ENCODE data around the gene SLC1A3. TPM values are rescaled to one million over a fixed set of nuclear protein-coding genes. Genes with fewer than 3 reads are reported as not detected.

Gene SLC1A3
- total RNA-seq, 1 donor from 2014 or later, result 0.82 TPM

DNA sequence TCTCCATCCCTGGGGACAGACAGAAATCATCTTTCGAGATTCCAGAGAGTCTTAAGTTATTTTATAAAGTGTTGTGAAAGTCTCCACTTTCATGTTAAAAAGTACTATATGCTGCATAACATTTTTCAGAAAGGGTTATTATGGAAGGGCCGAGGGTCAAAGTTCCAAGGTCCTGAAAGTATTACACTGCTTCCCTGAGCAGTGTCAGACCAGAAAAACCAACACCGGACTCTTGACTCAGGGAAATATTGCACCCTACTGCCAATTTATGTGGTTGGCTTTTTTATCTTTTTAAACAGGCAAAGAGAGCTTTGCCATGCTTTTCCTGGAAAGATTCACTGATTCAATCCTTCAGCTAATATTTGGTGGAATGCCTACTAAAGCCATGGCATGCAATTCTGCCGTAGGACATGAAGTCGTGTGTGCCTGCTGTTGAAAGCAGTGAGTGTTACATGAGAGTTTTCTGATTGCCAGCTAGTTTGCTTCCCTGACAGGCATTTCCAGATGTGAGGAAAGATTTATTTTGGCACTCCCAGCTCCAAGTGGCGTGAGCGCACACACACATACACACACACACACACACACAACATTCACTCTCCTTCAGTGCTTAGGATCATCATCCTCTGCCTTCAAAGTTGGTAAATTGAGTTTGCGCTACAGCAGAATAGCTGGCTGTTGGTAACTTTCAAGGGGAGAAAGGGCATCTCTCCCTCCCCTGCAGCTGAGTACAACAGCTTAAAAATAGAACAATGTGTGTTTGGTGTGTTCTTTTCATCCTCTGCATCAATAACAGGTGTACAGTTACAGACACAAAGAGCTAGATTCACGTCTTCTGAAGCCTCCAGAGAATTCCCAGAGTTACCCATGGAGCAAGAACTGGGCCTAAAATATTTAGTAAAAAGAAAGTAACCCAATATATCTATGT, 45.6 kb downstream of the SLC1A3 start:
- H3K9me3 Mint-ChIP-seq, result no peaks in the 10 kb centered on the region
- no peaks in the 10 kb centered on the region for H3K4me1 Mint-ChIP-seq
- H3K27me3 Mint-ChIP-seq, result peaks cover 19% of the 10 kb centered on the region
- ChIA-PET POLR2A (no interaction called here), CTCF (no interaction called here)
- intact Hi-C loops (cut with micrococcal nuclease), result no loop called here
- TF ChIP-seq, protein P1, sequence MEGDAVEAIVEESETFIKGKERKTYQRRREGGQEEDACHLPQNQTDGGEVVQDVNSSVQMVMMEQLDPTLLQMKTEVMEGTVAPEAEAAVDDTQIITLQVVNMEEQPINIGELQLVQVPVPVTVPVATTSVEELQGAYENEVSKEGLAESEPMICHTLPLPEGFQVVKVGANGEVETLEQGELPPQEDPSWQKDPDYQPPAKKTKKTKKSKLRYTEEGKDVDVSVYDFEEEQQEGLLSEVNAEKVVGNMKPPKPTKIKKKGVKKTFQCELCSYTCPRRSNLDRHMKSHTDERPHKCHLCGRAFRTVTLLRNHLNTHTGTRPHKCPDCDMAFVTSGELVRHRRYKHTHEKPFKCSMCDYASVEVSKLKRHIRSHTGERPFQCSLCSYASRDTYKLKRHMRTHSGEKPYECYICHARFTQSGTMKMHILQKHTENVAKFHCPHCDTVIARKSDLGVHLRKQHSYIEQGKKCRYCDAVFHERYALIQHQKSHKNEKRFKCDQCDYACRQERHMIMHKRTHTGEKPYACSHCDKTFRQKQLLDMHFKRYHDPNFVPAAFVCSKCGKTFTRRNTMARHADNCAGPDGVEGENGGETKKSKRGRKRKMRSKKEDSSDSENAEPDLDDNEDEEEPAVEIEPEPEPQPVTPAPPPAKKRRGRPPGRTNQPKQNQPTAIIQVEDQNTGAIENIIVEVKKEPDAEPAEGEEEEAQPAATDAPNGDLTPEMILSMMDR (IDR thresholded peaks at IDR 0.05), result no peak
- DNase-seq, result no peak
- H3K4me3 Mint-ChIP-seq, result no peak overlapping the region
- ATAC-seq (ENCODE audit: low read depth), result no peak
- no peak overlapping the region for H3K27ac Mint-ChIP-seq
- H3K36me3 Mint-ChIP-seq (ENCODE audit: low read depth), result no peaks in the 10 kb centered on the region

DNA sequence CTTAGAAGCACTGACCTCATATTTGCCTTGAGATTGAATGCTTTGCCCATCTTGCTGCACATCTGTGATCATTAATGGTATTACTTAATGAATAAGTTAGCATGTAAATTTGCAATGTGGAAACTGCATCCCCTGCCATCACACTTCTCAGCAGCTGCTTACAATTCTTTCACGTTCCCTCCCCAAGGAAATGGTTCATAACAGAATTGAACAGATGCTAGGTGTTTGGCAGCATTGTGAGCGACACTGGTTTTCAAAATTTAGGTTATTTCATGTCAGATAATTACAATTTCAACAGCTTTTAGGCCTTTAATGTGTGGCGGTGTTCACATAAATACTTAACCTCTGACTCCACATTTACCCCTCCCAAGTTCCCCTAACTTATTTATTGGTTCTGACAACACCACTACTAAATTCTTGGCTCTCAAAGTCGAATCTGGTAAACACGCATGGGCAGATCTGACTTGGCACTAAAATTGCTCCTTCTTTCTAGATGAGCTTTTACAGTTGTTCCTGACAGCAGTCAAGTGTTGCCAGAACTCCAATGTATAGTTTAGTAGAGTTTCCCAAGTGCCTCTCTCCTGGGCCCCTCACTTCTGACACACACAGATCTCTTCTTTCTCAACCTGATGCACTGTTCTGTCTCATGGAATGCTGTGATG, 46.8 kb downstream of the SLC1A3 start:
- ATAC-seq (ENCODE audit: low read depth) (no peak), DNase-seq (no peak)
- intact Hi-C loops (cut with micrococcal nuclease), result no loop called here
- Mint-ChIP-seq H3K4me1 (no peaks in the 10 kb centered on the region), H3K27me3 (peaks cover 23% of the 10 kb centered on the region), H3K27ac (no peak overlapping the region), H3K9me3 (no peaks in the 10 kb centered on the region), H3K4me3 (no peak overlapping the region), H3K36me3 (ENCODE audit: low read depth) (no peaks in the 10 kb centered on the region)
- ChIA-PET CTCF (no interaction called here), POLR2A (no interaction called here)
- TF ChIP-seq, protein P1 (IDR thresholded peaks at IDR 0.05), result no peak

DNA sequence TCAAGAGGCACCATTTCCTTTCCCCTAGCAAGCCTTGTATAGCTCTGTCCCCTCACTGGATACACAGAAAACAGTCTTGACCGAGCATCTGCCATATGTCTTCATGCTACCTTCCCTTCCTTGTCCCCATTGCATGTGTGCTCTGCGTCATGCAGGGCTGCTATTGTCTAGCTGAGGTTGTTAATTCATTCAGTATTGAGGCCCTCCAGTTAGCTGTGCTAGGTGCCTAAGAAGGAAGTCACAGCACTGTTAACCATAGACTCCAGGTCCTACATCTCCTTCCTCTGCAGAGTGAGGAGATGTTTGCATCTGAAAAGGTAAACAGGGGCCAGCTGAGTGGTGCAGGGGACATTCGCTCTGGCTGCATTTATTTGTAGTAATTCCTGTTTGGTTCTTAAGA, 48.2 kb downstream of the SLC1A3 start:
- Mint-ChIP-seq H3K27ac (no peak overlapping the region), H3K9me3 (no peaks in the 10 kb centered on the region), H3K4me1 (no peaks in the 10 kb centered on the region), H3K27me3 (peaks cover 21% of the 10 kb centered on the region), H3K4me3 (no peak overlapping the region), H3K36me3 (ENCODE audit: low read depth) (no peaks in the 10 kb centered on the region)
- intact Hi-C loops (cut with micrococcal nuclease), result no loop called here
- POLR2A ChIA-PET, result no interaction called here
- CTCF ChIA-PET, result no interaction called here
- TF ChIP-seq, protein P1 (IDR thresholded peaks at IDR 0.05), result no peak
- ATAC-seq (ENCODE audit: low read depth) (no peak), DNase-seq (no peak)

DNA sequence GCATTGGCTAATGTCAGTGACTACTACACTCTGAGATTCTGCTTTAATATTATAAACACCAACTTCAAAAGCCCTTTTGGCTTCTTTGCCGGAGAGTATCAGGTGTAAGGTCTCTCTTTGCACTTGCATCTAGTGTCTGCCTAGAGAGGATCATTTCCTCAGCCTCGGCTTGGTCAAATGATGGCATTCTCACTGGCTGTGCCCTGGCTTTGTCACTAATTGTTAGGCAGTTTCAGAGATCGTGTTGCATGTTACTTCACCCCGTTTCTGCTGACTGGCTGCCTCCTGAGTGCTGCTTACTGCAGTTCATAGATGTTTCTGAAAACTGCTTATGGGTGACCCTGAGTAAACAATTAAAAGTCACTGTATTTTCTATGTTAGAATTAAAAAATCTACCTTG, 48.8 kb downstream of the SLC1A3 start:
- Mint-ChIP-seq H3K9me3 (no peaks in the 10 kb centered on the region), H3K4me3 (no peak overlapping the region), H3K27me3 (peaks cover 21% of the 10 kb centered on the region), H3K27ac (no peak overlapping the region), H3K36me3 (ENCODE audit: low read depth) (no peaks in the 10 kb centered on the region), H3K4me1 (no peaks in the 10 kb centered on the region)
- TF ChIP-seq, protein P1 (IDR thresholded peaks at IDR 0.05), result no peak
- CTCF ChIA-PET, result no interaction called here
- POLR2A ChIA-PET, result no interaction called here
- intact Hi-C loops (cut with micrococcal nuclease), result no loop called here
- no peak for ATAC-seq (ENCODE audit: low read depth)
- DNase-seq, result no peak

DNA sequence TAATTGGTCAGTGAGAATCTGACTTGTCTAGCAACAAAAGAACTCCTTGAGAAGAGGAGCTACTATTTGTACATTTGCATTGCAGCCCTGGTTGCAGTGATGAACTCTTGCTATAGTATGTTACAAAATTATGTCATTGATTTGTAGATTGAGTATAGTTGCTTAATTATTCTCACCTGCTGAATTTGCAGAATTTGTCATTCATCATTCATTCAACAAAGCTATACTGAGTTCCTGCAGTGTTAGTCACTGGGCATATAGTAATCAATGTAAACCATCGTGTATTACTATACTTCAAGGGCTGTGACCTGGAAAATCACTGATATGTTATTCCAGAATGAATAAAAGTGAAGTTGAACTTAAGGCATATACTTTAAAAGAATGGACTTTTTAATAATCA, 50.1 kb downstream of the SLC1A3 start:
- Mint-ChIP-seq H3K4me1 (no peaks in the 10 kb centered on the region), H3K27ac (no peak overlapping the region), H3K36me3 (ENCODE audit: low read depth) (no peaks in the 10 kb centered on the region), H3K4me3 (no peak overlapping the region), H3K27me3 (peaks cover 20% of the 10 kb centered on the region), H3K9me3 (no peaks in the 10 kb centered on the region)
- ATAC-seq (ENCODE audit: low read depth) (no peak), DNase-seq (no peak)
- ChIA-PET POLR2A (no interaction called here), CTCF (no interaction called here)
- intact Hi-C loops (cut with micrococcal nuclease), result no loop called here
- TF ChIP-seq, protein P1 (IDR thresholded peaks at IDR 0.05), result no peak
